GM19372 (cell line): ENCODE measurements around the gene LMCD1.

Experiments
- ATAC-seq: cut with Tn5 transposase; IDR thresholded peaks from one replicate; pipeline ENCODE4 v1.9.1; 2021; ENCODE audit warnings: mild to moderate bottlenecking, low read depth, moderate library complexity; ENCODE audit not compliant: unreplicated experiment

Gene LMCD1

DNA sequence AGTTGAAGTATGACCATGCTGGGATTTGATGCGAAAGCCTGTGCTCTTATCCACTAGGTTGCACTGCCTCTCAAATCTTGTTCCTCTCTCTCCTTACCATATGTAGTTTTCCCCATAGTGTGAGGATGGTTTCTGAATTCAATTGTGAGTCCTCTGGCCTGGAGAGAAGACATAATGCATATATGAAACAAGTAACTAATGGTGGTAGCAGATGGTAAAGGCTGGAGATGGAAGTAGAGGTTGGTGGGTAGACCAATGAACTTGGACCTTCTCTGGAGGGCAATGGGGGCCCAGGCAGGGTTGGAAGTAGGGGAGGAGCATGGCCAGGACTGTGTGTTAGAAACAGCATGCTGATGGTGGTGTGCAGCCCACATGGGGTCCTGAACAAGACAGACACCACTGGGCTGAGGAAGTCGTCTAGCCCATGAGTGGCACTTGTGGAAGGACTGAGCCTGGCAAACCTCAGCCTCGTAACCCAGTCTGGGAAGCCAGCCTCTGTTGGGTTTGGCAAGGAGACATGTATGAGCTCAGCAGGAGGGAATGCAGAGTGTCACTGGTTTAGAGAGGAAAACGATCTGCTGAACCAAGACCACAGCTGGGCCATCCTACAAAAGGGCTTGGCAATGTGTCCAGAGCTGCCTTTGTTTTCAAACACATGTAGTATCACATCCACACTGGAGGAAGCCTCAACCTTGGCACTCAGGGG lies 18.5 kb upstream of the LMCD1 start:
- ATAC-seq = no peak

DNA sequence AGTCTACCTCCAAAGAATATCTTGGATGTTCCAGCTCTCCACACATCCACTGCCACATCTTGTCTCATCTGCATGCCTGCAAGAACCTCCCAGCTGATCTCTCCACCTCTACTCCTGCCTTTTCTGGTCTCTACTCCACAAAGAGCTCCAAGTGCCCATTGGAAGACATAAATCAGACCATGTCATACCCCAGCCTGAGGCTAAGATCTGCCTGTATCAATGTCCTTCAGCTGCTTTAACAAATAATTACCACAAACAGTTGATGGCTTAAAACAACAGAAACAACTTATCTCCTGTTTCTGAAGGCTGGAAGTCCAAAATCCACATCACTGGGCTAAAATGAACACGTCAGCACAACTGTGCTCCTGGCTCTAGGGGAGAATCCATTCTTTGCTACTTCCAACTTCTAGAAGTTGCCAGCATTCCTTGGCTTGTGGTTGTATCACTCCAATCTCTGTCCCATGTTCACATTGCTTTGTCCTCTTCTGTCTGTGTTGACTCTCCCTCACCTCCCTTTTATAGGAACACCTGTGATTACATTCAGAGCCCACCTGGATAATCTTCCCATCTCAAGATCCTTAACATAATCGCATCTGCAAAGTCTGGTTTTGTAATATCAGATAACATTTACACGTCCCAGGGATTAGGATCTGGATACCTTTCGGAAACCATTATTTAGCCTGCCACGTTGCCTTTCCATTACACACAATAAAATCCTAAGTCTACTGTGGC lies 17.0 kb upstream of the LMCD1 start:
- ATAC-seq = no peak

DNA sequence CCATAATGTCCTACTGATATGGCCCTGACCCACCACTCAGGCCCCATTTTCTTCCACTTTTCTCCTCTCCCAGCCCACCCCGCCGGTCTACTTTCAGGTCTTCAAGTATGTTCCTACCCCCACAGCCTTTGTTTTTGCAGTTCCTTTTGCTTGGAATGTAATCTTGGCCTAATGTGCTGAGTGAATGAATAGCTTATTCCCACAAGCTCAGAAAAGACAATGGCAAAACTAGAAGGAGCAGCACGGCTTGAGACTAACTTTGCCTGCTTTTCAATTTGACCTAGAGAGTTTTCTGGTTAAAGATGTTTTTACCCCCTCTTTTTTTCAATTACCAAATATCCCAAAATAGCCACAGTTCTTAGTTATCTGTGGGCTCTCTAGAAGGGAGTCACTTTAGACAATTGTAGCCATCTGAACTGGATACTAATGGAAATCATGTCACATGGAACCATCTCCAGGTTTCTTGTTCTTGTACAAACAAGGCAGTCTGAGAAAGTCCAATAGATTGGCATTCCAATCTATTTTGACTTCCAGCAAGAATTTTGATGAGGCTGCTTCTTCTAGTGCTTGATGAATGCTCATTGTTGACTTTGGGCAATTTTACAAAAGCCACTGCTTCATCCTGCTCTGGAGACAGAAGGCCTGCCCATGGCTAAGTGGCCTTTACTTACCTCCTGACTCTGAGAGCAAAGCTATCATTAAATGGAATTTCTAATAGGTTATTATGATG lies 16.3 kb upstream of the LMCD1 start:
- ATAC-seq = no peak

DNA sequence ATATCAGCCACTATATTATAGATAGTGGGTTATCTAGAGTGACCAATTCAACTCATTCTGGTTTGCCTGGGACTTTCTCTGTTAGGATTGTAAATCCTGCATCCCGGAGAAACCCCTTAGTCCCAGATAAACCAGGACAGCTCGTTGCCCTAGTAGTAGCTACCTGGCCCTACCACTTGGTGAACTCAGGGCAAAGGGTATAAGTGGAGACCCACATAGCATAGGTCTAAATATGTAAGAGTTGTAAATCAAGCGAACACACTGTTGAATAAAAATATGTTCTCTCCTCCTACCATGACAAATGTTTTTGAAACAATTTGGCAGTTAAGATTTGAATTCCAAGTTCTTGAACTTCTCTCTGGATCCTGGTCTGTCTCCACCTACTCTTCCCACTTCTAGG lies 15.7 kb upstream of the LMCD1 start:
- no peak for ATAC-seq

DNA sequence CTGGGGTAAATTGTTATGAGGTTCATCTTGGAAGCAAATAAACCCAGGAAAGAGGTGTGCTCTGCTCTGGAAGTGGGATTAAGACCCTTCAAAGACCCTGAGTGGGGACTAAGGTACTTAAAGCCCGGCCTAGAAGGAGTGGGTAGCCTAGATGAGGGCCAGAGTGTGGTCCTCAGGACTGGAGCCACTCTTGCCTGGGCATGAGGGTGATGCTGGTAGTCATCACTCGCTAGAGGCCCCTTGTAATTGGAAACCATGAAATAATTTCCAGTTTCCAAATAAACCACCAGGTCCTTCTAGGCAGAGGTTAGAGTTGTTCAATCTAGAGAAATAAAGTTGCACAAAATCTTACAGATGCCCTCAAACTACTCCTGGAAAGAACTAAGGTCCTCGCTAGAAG lies 15.2 kb upstream of the LMCD1 start:
- ATAC-seq = no peak

DNA sequence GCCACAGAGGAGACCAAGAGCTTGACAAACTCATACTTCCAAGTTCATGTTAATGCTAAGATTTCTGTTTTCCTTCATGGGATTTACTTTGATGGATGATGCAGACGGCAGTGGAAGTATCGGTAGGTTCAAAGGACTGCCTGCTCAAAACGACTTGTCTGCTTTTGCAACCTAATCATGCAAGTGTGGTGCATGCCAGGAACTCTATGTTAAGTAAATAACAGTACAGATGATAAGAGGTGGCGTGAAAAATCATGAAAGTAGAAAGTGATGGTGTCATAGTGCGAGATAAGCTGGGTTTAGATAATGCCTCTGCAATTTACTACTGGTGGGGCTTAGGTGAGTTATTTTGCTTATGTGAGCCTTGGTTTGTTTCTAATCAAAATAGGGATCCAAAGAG lies 14.7 kb upstream of the LMCD1 start:
- ATAC-seq = no peak

DNA sequence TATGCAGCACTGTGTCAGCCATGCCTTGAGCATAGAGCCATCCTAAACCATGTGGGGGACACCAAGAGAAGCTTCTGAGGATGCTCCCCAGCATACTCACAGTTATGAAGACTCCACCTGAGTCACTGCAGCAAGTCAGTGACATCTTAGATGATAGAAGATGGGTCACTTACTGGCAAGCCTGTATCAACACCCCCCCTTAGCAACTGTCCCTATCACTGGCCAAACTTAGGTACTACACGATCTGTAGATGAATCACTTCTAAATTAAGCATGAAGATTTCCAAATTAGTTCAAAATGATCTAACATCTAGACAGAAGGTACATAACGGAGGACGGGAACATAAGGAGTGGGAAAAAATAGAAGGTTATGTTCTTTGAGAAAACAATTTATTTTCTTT lies 13.2 kb upstream of the LMCD1 start:
- no peak for ATAC-seq

DNA sequence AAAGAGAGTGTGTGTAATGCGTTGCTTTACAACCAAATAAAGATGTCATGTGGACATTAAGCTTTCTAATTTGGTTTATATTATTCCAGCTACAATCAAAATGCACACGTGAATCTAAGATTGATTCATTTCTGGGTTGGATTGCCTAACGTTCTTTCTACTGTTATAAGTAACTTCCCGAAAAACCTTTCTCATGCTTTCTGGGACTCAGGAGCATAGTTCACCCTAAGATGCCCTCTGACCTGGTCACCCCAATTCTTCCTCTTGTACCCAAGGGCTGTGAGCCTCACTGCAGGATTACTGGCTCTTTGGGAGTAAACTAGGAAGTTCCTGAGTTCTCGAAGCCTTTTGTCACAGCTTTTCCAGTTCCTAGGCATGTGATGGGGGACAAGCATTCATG lies 12.7 kb upstream of the LMCD1 start:
- ATAC-seq = no peak

DNA sequence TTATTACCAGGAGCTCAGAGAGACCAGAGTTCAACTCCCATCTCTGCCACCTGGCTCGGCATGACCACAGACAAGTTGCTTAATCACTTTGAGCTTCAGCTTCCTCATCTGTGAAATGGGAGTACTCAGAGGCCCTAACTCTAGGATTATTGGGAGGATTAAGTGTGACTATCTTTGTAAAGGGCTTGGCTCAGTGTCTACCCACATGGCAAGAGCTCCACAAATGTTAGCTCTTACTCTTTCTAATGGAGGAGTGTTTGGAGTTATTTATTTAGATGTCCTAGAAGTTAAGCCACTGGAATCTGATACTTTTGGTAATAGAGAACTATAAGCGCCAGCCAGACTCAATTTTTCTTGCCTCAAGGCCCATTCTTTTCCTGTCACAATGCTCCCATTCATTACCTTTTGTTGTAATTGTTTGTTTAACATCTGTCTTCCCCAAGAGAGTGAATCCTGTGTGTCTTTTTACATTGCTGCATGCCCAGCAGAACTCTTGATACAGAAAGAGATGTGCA lies 12.3 kb upstream of the LMCD1 start:
- ATAC-seq = no peak

DNA sequence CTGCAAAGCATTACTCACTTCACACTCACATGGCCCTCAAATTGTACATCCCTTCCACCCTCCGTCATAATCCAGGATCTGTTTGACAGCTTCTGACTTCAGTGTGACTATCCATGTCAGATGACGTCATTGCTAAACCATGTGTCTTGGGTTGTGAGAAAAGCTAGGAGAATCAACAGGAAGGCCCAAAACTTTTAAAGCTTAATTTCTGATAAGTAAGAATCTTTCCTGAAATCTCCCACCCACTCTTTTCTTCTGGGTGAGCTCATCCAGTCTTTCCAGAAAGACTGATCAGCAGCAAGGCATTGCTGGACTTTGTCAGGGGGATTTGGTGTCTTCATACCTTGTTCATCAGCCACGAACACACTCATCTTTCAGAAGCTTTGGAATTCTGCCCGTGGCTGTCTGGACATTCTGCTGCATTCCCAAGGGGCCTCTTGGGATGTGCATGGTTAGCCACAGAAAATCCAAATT lies 11.5 kb upstream of the LMCD1 start:
- no peak for ATAC-seq

DNA sequence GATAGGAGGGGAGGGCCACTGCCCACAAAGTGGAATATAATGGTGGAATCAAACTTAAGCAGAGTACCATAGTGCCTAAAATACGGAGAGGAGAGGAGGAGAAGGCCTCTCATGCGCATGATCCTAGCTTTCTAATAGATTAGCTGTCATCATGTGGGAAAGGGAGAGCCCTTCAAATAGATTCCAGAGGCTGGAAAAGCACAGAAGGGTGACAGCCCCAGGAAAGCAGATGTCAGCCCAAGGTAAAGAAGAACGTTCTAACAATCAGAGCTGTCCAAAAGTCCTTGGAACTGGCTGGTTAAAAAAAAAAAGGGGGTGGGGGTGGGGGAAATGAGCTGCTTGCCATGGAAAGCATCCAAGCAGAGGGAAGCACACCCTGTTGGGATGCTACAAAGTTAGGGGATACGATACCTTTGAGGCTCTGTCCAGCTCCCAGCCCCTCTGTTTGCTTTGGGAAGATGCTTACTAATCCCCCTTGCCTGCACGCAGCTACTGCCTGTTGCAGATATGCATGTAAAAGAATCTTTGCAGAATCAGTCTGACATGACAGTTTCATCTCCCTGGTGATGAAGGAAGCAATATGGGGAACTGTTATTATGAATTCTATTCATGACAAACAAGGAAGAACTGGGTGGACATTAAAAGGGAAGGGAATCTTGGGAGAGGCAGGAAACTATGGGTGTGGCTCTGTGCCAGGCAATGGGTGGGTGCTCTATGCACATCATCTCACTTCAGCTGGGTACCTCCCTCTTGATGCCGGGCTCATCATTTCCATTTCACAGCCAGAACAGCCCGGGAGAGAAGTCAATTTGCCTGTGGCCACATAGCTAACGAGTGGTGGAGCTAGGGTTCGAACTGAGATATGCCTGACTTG lies 10.1 kb upstream of the LMCD1 start:
- no peak for ATAC-seq

DNA sequence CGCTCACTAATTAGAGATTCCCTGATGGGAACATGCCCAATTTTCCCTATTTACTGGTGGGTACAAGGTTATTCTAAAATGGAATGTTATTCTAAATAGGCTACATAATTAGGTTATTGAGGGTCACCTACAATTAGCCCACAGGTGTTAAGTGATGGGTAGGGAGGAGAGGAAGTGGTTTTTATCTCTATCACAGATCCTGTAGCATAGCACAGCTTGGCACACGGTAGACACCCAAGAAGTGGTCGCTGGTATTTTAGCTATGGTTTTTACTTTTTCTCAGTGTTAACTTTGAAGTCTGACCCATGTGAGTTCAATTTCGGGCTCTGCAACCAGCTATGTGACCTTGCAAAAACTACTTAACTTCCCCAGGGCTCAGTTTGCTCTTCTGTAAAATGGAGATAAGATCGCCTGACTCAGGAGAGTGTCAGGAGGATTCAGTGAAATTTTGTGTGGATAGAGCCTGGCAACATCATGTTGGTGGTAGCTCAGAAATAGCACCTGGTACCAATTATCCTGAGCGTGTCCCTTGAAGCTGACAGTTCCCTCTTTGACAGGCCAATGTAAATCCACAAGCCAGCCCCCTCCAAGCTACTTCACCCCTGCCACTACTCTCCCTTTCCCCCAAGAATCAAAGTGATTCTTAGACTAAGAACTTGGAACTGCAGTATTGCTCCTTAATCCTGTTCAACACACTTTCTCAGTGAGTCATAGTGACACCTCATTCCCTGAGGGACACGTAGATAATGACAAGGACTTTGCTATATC lies 8.7 kb upstream of the LMCD1 start:
- ATAC-seq = no peak

DNA sequence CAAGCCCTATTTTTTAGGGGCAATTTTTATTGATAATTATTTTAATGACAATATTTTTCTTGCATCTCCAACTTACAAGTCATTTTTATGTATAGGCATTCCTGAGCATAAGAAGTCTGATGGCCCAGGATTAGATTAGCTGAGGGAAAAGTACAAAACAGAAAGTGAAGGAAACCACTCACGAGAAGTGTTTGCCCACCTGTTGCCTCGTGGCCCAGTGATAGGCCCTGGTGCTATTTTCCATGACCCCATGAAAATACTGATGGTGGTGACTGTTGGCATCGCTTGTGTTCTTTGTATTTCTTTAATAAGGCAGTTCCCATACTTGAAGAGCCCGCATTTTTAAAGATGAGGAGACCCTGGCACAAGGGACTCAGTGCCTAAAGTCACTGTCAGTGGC lies 7.9 kb upstream of the LMCD1 start:
- no peak for ATAC-seq

DNA sequence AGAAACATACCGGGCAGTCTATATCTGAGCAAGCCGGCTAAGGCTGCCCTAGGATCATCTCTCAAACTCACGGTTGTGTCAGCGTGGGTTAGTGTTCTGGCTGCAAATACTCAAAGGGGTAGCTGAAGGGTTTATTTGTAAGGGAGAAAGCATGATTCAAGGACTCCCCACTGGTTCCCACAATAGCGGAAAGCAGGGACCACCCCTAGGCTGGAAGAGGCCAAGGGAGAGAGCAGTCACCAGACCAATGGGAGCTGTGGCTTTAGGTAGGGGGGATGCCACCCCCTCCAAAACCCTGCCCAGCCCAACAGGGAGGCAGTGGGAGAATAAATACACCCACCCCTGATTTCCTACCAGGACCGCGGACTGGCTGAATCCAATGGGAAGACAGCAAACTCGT lies 7.3 kb upstream of the LMCD1 start:
- ATAC-seq = no peak

DNA sequence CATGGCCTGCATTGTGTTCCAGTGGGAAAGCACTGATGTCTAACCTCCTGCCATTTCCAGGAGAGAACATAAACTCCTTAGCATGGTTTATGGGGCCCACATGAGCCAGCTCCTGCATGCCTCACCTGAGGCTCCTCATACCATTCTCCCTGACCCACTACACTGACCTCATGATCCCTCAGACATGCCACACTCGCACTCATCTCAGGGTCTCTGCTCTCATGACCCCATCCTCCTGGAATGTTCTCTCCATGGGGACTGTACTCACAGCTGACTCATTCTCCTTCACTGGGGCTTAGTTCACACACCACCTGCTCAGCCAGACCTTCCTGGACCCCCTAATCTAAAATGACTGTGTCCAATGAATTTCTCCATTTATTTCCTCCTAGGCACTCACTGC lies 4.0 kb upstream of the LMCD1 start:
- no peak for ATAC-seq

DNA sequence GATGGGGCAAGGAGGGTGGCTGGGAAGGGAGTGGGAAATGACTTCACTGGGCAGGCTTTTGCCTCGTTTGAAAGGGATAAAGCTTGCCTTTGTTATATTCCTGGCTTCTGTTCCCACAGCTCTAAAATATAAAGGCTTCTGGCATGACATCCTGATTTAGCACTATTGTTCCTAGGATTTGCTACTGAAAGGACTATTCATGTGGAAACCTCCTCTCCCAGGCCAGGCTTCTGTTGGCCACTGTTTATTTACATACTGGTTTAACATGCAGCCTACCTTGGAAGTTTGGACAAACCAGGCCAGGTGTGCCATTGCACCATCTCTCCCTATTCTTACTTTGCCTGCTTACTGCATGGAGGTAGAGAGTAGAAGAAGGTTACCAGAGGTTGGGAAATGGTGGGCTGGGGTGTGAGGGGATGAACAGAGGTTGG lies 2.4 kb upstream of the LMCD1 start:
- no peak for ATAC-seq

DNA sequence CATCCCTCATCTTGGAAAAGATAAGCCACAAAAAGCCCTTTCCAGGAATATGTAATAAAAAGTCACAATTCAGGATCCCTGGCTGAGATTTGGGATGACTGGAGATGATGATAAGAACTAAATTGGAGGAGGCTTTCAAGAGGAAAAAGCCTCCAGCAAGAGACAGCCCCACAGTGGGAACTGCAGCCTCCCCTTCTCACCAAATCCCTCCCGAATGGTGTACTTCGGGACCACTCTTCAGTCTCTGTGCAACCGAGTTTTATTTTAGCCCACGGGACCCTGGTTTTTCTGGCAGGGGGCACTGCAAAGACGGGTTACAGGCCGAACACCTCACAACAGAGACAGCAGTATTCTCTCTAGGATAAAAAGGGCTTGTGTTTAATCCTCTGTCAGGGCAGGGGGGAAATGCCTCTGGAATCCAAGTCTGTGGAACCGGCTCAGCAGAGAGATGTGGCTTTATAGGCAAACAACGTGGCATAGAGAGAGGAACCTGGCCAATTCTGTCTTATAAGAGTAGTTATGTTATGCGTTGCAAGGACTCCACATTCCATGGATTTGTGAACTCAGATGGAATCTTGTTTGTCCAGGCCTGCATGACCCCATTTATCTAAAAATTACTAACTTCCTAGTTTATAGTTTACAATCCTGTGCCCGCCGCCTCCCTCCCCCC lies 1.2 kb upstream of the LMCD1 start:
- ATAC-seq = no peak

DNA sequence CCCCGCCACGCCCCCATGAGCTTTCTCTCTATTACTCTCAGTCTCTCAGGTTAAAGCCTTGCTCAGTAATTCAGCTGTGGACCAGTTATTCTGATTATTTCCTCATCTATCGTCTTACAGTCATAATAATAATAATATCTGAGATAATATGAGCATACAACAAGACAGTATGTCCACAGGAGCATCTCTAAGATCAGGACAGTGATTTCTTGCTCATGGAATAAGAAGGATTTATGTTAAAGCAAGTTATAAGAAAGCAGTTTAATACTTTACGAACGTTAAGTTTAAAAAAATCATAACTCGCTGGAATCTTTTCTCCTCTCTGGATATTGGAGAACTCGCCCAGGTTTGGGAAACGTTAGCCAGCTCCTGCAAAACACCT lies 643 bp upstream of the LMCD1 start:
- no peak for ATAC-seq

DNA sequence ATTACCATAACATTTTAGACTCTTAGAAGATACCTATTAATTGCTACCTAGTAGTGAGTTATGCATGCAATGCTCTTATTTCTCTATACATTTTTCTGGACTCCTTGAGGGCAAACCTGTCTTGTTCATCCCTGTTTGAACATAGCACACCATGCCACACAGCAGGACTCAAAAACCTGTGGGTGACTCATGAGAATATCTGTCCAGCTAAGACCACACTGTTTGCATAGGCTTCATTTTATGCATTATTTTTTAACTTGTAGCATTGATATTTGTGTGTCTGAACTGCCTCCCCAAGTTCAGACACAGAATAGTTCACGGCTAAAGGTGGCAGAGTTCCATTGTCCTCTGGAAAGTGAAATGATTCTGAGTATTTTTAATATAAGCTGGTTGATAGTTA lies 1.8 kb downstream of the LMCD1 start:
- ATAC-seq = no peak
